Measurements from ENCODE around the gene MRPS18A. TPM values are rescaled to one million over a fixed set of nuclear protein-coding genes. Genes with fewer than 3 reads are reported as not detected.

MRPS18A gene
- total and polyA plus RNA-seq, 2 of the 8 experiments (the other 6 are each of a cell fraction or from before 2014, with no cell fraction given) = 48.3 to 121 TPM

GRCh38 chr6:43647613-43648012, 40.0 kb downstream of the MRPS18A start:
- Histone ChIP-seq H3K9me3 (ENCODE audit: insufficient read depth in 2 of 2, low read depth in 1 of 2, low read length in 1 of 2) (no peaks in the 10 kb centered on the region), H3K23me2 (ENCODE audit: low read depth, low read length) (peaks cover 3% of the 10 kb centered on the region; the same call in 1 of the 2 replicates), H3K56ac (replicated peaks; ENCODE audit: insufficient read length, low read depth, low read length) (no peak overlapping the region), H3K4me1 (replicated peaks in 1 of 4; ENCODE audit: control insufficient read depth in 3 of 4, insufficient read depth in 4 of 4, low read length in 3 of 4) (no peaks in the 10 kb centered on the region; a peak in 1 of 7 replicates), H3K9ac (replicated peaks in 1 of 4; ENCODE audit: extremely low read depth in 1 of 4, low read depth in 3 of 4, low read length in 3 of 4) (no peak overlapping the region), H3K79me2 (ENCODE audit: control insufficient read depth in 1 of 2, insufficient read depth in 2 of 2, low read length in 2 of 2) (no peaks in the 10 kb centered on the region), H2BK12ac (ENCODE audit: low read depth, low read length) (no peak overlapping the region), H2BK20ac (ENCODE audit: low read length) (no peak overlapping the region), H4K8ac (ENCODE audit: extremely low read depth, insufficient read depth, low read length) (no peak overlapping the region), H3K4me2 (ENCODE audit: insufficient read depth in 1 of 2, low read depth in 2 of 2, low read length in 2 of 2) (no peak overlapping the region), H2AFZ (ENCODE audit: low read length) (no peak overlapping the region), H3K23ac (ENCODE audit: insufficient read length) (no peak overlapping the region), H4K5ac (ENCODE audit: insufficient read length, low read depth, low read length) (no peak overlapping the region), H3K18ac (ENCODE audit: extremely low read depth, low read length) (no peak overlapping the region), H3K27me3 (replicated peaks in 1 of 4; ENCODE audit: control insufficient read depth in 3 of 4, extremely low read depth in 1 of 4, insufficient read depth in 3 of 4, low read length in 3 of 4) (no peaks in the 10 kb centered on the region), H3K27ac (ENCODE audit: low read depth, low read length) (no peak overlapping the region), H3K4me3 (ENCODE audit: extremely low read depth in 1 of 4, insufficient read depth in 2 of 4, low read depth in 3 of 4, low read length in 4 of 4) (no peak overlapping the region), H3K4ac (replicated peaks; ENCODE audit: insufficient read length, low read depth, low read length) (no peak overlapping the region), H3K79me1 (ENCODE audit: low read depth, low read length) (no peaks in the 10 kb centered on the region), H4K91ac (replicated peaks; ENCODE audit: insufficient read length, low read length) (no peak overlapping the region), H2BK5ac (ENCODE audit: low read depth, low read length) (no peak overlapping the region), H4K20me1 (replicated peaks in 1 of 2; ENCODE audit: control insufficient read depth in 1 of 2, insufficient read depth in 2 of 2, low read length in 2 of 2) (no peaks in the 10 kb centered on the region), H3K36me3 (ENCODE audit: control insufficient read depth in 2 of 4, insufficient read depth in 4 of 4, low read length in 3 of 4) (no peaks in the 10 kb centered on the region), H3K14ac (ENCODE audit: insufficient read length) (no peak overlapping the region), H2BK15ac (ENCODE audit: low read length) (no peak overlapping the region), H2BK120ac (replicated peaks; ENCODE audit: low read depth, low read length) (no peak overlapping the region), H2AK5ac (ENCODE audit: low read depth, low read length) (no peak overlapping the region)
- ChIA-PET POLR2A (ENCODE audit: partially characterized antibody) (interaction anchor here (1.0 to 5.6 kb wide), 2 partner anchors 21 to 39 kb away, joined by 3 to 33 read pairs; no protein-coding TSS in a partner anchor), CTCF (ENCODE audit: partially characterized antibody) (interaction anchor here (0.7 to 4.5 kb wide), 5 partner anchors 20 to 114 kb away, joined by 3 to 35 read pairs (median 4); no protein-coding TSS in a partner anchor)
- DNase-seq (ENCODE audit: low read depth in 1 of 2, low spot score in 2 of 2) = no peak
- FAIRE-seq = no peak
- 91% methylated on average over 3 of the region's 3 CpGs; no CpG with 5 or more reads in 1 of the 2 experiments for WGBS, 2 experiments (ENCODE audit: extremely low coverage in 1 of 2, insufficient coverage in 1 of 2, insufficient read length in 1 of 2, insufficient replicate concordance in 2 of 2, low coverage in 1 of 2, low lambda C conversion rate in 2 of 2, missing lambda C conversion rate in 1 of 2)
- TF ChIP-seq SP4 (IDR thresholded peaks at IDR 0.05; ENCODE audit: low read length) = no peak
- TF ChIP-seq SAP30 (IDR thresholded peaks at IDR 0.05; ENCODE audit: insufficient read depth, insufficient replicate concordance, low read length) = no peak
- TF ChIP-seq RNF2 (IDR thresholded peaks at IDR 0.05; ENCODE audit: borderline replicate concordance, low read depth, low read length, missing control alignments, poor library complexity, severe bottlenecking) = no peak
- TF ChIP-seq SIRT6 (IDR thresholded peaks at IDR 0.05; ENCODE audit: low read length) = no peak
- no peak for TF ChIP-seq BACH1 (IDR thresholded peaks at IDR 0.05; ENCODE audit: low read length)
- no peak for TF ChIP-seq POLR2A (IDR thresholded peaks at IDR 0.05; ENCODE audit: control extremely low read depth in 1 of 2, low read depth in 2 of 2, low read length in 2 of 2)
- TF ChIP-seq USF2 (IDR thresholded peaks at IDR 0.05; ENCODE audit: low read length) = no peak
- TF ChIP-seq BRCA1 (IDR thresholded peaks at IDR 0.05; ENCODE audit: low read depth, low read length) = no peak
- no peak for TF ChIP-seq SRF (IDR thresholded peaks at IDR 0.05; ENCODE audit: low read depth, low read length)
- TF ChIP-seq CTBP2 (IDR thresholded peaks at IDR 0.05; ENCODE audit: borderline replicate concordance, insufficient read depth, insufficient read length, low read length) = no peak
- no peak for TF ChIP-seq ASH2L (IDR thresholded peaks at IDR 0.05; ENCODE audit: low read length)
- no peak for TF ChIP-seq JUND (IDR thresholded peaks at IDR 0.05; ENCODE audit: low read length)
- TF ChIP-seq SUZ12 (IDR thresholded peaks at IDR 0.05; ENCODE audit: low read length) = no peak
- no peak for TF ChIP-seq NANOG (IDR thresholded peaks at IDR 0.05; ENCODE audit: insufficient read depth, low read depth, low read length, poor library complexity, severe bottlenecking)

Data from H1 (cell line).